ENCODE data around the gene SNURF.

- TF ChIP-seq CBFB (CRISPR knock-in tag; IDR thresholded peaks at IDR 0.05; ENCODE audit: low read depth) = no peak
- TF ChIP-seq CTCF (IDR thresholded peaks at IDR 0.05) = no peak
These were observed 7.2 kb downstream of the SNURF start for GRCh38 chr15:24961967-24962366.

All from WTC11 (cell line).